ENCODE measurements around the gene DUOXA1.
"Not testable (repeated sequence)": the region's sequence is repeated elsewhere in the genome, so short reads cannot be mapped to it uniquely, and the experiment has no call there.

DUOXA1 gene

DNA sequence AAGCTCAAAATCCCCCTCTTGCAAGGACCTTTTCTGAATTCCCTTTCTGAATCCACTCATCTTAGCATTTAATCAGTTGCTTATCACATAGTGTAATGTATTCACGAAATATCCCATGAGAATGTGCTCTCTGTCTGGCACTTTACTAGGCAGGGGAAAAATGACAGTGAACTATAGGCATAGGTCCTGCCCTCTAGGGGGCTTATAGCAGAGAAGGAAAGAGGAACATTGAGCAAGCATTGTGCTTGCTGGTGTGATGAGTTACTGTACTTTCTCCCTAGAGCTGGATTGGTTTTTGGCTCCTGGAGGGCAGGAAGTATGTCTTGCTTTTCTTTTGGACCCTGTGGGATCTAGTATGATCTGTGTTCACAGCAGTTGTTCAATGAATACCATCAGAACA is 42.2 kb downstream of the DUOXA1 start:
- DNase-seq, result no peak

DNA sequence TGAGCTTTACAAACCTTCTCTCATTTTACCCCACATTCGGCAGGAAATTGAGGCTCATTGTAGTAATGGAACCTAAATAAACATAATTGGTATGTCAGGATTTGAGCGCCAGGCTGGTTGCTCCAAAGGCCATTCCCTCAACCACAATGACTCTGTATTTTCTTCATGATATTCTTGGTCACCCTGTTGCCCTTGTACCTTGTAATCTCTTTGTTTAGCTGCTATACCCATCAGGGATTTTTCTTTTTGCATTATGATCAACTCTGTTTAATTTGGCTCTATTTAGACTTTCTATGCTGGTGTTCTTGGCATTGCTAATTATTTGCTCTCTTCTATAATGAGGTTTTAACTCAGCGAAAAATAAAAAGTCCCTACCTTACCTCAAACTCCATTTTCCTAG is 45.5 kb downstream of the DUOXA1 start:
- DNase-seq, result no peak

DNA sequence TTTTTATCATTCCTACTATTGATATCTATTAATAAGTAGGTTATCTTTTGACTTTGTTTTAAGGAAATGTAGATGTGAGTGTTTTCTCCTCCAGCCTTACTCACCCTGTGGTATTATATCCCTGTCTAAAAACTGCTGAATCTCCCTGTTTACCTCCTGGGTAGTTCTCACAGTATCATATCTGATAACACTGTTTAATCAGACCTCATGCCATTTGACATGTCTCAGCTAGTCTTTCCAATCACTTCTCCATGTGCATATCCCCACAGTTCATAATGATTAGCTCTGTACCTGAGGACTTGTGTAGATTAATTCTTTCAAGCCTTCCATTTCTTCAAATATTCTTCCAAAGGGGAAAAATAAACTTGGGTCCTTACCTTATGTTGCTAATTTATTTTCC is 46.5 kb downstream of the DUOXA1 start:
- DNase-seq, result no peak

DNA sequence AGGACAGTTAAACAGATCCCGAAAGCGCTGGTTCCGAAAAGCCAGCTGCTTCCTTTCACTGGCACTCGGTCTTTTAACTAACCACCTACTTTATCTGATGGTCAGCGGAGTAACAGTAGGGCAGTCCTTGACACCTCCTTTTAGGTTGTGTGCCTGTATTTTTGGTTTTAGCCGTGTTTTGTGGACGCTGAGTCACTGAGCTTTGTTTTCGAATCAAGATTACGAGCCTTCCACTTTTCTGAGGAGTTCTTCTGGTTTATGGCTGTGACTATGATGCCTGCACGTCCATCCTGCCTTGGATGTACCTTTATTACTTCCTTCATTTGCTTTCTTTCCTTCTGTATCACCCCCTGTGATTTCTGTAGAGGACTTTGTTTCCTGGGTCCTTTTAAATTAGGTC is 47.3 kb downstream of the DUOXA1 start:
- not testable (repeated sequence) for DNase-seq

DNA sequence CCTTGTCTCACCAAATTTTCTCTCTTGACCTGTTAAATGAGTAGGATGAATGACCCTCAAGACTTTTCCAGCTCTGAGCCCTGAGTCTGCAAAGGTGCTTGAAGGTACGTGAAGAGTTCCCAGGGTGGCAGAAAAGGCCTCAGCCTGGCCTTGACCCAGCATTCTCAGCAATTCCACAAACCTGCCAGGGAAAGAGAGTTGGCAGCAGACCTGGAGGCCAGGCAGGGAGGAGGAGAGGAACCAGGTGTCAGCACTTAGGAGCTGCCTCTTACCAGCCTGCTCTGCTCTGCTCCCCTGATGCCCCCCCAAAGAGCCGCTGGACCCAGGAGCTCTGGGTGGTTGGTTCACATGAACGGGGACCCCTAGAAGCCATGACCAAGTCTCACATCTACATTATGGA is 49.1 kb downstream of the DUOXA1 start:
- DNase-seq, result not testable (repeated sequence)

DNA sequence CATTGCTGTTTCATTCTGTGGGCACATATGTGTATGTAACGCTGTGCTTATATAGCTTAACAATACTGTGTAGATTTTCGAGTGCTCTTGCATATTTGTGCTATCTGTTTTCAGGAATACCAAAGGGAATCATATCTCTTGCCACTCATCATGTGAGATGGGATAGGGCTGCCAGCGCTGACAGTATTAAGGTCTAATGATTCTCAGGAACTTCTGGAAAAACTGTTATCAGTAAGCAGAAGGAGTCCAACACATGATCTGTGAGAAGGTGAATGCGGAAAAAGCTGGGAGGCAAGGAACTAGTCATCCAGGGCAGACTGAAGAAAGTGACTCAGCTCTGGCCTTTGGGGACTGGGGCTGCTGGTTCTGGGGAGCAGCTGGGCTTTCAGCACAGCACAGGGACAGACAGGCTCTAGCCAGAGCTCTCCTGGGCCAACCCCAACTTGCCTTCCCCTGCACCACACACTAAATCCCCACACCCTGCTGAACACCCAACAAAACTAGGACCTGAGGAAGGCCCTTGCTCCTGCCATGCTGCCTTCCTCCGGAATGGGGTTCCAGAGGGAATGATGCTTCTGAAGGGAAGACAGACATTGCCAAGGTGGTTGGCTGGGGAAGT is 49.9 kb downstream of the DUOXA1 start:
- not testable (repeated sequence) for DNase-seq

DNA sequence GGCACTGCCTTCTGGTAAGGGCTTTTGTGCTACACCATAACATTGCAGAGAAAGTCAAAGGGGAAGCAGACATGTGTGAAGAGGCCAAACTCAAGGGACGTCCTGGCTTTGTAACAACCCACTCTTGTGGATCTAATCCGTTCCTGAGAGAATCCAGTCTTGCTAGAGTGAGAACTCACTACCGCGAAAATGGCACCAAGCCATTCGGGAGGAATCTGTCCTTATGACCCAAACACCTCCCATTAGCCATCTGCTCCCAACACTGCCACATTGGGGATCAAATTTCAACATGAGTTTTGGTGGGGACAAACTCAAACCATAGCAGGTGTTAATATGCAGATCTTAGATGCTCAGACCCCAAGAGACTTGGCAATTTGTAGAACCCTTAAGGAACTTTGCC is 50.5 kb downstream of the DUOXA1 start:
- not testable (repeated sequence) for DNase-seq

DNA sequence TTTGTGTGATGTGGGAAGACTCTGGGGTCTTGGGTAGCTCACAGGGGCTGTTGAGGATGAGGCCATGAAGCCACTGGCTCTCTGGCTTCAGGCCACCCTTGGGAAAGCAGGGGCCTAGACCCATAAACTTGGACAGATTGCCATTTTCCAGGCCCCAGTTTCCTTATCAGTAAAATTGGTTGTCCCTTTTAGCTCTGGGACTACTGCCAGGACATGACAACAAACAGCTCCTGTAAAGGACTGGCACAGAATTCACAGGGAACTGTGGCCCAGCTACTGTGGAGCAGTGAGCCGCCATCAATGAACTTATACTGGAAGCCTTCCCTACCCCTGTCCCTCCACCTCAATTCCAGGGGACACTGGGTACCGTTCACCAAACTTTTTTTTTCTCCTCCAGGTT is 52.3 kb downstream of the DUOXA1 start:
- DNase-seq, result not testable (repeated sequence)

DNA sequence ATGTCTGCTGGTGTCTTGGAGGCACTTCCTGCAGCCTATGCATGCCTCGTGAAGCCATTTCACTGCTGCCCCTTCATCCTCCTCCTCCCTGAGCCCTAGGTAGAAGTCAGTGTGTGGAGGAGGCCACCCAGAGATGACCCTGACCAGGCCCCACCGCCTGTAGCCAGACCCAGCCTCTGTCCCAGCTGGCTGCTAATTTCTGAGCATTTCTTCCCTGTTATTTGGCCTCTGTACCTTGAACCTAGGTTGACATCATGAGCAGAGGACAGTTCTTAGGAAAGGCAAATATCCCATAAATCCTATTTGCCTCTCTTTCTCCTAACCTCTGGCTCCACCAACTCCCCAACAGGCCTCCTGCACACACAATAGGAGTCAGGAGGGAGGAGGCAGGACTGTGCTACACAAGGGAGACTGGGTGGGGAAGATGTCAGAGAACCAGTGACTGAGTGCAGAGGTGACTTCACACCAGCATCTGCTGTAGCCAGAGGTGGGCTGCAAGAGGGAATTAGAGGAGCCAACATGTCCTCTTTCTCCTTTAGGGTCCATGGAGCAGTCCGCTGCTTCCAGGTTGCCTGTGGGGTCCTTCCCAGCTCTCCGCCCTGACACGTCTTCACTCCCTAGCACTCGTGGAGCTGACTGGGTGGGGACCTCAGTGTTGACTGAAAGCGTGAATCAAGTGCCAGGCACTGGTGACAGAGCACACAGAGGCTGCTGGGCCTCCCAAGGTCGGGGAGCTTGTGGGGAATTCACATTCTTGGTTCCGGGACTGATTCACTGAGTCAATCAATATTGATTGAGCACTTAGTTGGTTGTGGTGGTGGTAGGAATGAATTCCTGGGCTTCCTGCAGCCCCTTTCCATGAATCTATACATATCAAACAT is 54.0 kb downstream of the DUOXA1 start:
- not testable (repeated sequence) for DNase-seq

DNA sequence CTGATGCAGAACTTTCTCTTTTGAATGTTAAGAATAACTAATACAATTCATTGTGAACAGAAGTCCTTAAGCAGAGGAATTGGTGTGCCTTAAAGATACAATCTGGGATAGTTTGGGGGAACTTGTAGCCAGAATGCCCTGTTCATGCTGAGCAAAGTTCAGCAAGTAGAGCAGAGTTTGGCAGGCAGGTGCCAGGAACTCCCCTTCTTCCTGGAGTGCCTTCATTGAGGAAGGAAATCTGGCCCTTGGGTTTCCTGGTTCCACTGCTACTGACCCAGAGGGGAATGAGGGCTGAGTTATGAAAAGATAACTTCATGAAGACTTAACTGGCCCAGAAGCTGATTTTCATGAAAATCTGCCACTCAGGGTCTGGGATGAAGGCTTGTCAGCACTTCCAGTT is 56.1 kb downstream of the DUOXA1 start:
- DNase-seq, result not testable (repeated sequence)

DNA sequence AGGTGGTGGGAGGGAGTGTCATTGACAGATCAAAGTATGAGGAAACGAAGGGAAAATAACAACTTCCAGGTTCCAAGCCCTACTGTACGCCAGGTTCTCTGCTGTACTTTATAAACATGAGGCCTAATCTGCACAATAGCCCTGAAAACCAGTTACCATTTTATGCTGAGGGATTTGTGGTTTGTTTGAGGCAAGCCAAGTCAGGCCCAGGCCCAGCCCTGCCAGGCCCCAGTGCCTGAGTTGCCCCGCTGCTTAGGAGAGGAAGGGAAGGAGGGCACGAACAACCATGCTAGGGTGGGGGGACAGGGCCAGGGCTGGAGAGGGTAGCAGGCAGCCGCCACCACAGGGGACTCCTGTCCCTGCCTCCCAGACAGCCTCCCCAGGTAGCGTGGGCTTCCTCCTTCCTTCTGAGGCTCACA is 59.7 kb downstream of the DUOXA1 start:
- DNase-seq, result not testable (repeated sequence)
